HG03558 (cell line): Measurements from ENCODE around the gene TARP.
"Not testable (repeated sequence)": the region's sequence is repeated elsewhere in the genome, so short reads cannot be mapped to it uniquely, and the experiment has no call there.

Experiments used
- ATAC-seq: cut with Tn5 transposase; IDR thresholded peaks from one replicate; pipeline ENCODE4 v1.9.1; 2021; ENCODE audit warnings: moderate number of reproducible peaks; ENCODE audit not compliant: unreplicated experiment; ENCODE audit errors: extremely low read depth

TARP gene

DNA sequence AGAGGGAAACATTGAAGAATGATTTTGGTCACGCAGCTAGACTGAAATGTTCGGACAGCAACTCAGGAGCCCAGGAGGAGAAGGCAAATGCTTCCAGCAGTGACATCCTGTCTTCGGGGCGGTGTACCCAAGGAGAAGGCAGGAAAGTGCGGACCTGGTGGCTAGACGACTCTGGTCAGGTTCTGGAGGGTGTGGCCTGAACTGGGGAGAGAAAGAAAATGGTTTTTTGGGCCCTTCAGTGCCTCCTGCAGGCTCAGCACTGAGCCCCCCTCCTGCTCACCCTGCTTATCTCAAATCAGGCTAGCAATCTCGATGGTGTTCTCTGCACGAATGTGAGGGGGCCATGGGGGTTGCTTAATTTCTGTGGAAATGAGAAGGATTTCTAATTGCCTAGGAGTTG lies 26.7 kb upstream of the TARP start:
- ATAC-seq, result no peak

DNA sequence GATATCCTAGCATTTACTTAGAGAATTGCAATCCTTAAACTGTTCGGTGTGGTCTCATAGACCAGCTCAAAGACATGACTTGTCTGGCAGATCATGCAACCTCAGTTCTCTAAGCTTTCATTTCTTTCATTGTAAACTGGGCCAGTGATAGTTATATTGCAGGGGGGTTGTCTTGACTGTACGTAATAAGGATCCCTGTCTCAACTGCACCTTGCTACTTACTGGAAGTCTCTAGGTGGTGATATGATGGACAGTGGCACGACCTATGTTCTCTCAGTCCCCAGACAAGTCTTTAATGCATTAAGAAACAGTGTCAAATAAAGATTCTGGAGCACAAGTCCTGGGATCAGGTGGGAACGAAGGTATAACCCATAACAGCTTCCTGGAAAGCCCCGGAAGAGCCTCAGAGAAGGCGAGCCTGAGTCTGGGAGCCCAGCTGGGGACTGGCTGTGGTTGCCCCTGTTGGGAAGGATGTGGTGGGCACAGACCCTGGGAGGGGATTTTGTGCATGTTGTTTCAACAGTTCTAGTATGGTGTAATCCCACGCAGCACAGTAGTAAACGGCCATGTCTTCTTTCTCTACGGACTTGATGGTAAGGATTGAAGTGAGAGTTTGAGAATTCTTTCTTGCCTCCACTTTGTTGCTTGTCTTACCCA lies 26.0 kb upstream of the TARP start:
- ATAC-seq, result no peak

DNA sequence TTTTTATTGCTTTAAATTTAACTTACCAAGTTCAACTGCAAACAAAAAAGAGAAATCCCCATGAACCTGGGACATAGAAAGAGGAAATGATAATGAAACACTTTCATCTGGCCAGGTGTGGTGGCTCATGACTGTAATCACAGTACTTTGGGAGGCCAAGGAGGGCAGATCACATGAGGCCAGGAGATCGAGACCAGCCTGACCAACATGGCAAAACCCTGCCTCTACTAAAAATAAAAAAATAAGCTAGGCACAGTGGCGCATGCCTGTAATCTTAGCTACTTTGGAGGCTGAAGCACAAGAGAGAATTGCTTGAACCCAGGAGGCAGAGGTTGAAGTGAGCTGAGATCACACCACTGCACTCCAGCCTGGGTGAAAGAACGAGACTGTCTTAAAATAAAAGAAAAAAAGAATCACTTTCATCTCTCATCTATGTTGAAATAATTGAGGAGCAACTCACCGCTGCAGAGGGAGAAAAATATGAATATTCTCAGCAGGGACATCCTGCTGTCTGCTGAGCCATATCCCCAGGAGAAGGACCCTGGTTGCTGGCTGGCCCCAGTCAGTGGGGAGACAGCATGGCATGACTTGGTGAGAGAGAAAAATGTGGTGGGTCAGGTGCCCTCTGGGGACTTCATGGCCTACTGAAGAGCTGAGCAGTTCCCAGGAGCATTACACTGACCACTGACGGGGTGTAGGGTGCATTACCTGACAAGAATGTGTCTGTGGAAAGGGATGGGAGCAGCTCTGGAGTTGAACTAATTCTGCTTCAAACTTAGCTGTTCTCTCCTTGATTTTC lies 22.8 kb upstream of the TARP start:
- ATAC-seq, result no peak

DNA sequence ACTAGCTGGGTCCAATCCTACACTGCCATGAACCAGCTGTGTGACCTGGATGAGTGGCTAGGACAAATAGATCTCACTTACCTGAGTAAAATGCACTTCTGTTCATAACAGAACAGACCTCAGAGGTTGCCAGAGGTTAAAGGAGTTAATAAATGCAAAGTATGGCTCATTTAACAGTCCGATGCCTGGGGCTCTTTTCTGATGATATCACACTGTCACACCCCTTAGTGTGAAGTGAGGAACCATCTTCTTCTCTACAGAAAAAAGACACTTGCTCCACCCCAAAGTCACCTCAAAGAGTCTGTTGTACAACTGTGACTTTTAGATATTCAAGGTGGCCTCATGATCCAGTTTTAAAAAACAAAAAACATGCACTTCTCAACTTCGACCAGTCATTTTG lies 21.5 kb upstream of the TARP start:
- no peak for ATAC-seq

DNA sequence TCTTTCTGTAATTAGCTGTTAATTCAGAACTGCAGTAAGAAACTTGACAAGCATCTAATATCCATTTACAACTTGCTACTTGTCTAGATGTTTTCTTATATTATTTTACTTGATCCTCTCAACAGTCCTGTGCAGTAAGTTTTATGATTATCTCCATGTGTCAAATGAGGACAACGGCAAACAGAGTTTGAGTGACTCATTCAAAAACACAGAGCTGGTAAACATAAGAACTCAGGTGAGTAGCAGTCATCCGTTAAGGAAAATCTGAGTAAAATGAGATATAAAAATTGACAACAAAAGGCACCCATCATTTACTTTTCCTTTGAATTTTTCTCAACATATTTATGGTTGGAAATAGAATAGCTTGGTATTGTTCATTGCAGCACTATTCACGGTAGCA lies 19.0 kb upstream of the TARP start:
- no peak for ATAC-seq

DNA sequence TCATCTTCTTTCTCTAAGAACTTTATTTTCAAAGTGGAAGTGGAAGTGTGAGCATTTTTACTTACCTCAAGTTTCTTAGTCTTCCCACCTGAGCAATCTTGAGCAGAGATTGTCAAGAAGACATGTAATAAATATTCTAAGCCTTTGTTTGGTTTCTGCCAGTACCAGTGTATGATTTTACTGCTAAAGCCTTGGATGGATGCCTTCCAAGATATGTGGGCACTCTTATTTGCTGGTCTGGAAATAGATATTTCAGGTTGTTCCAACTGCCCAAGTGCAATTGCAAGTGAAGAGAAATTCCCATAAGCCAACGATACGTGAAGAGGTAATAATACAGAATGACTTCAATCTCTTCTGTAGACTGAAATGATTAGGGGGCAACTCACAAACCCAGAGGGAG lies 18.2 kb upstream of the TARP start:
- ATAC-seq, result no peak

DNA sequence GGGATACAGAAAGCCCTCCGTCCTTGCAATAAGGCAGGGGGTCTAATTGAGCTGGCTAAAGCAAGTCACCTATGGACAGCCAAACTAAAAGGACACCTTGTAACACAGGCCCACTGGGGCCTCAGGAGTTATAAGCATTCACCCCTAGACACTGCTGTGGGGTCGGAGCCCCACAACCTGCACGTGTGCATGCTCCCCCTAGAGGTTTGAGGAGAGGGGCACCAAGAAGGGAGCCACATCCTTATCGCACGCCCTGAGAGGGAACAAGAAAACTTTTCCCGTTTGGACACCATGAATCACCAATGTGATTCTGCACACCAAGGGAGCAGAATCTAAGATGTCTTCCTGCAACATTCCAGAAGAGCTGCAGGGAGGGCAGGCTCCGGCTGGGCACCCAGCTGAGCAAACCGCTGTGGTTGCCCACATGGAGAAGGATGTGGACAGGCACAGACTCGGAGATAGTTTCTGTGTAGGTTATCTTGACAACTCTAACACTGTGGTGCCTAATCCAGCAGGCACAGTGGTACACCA lies 17.7 kb upstream of the TARP start:
- no peak for ATAC-seq

DNA sequence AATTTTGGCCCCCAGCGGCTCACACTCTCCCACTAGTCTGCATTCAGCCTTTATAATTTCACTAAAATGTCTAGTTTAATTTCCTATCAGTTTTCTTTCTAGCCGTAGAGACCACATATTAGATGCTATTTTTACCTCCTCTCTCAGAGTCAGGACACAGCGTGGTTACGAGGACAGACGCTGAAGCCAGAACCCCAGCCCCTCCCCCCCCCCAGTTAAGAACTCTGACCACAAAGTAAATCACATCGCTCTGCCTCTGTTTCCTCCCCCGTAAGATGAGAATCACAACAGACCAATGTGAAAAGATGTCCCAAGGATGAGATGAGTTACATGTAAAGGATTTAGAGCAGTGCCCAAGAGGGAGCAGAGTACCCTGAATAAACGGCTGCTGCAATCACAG lies 11.1 kb upstream of the TARP start:
- ATAC-seq, result no peak

DNA sequence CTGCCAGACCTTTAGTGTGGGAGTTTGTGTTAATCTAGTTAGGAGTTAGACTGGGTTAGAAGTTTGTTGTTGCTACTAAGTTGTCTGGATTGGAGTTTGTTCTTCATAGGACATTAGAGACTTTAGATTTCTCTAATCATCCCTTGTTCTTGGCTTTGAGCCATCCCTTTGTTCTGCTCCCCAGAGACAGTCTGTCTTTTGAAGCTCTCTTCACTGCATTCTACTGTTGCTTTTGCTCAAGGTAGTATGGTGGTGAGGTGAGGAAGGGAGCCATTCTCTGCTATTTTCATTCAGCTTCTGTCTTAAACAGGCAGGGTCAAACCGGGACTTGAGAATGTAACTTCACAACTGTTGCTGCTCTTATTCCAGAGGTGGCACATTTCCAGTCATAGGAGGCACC lies 10.4 kb upstream of the TARP start:
- ATAC-seq, result no peak

DNA sequence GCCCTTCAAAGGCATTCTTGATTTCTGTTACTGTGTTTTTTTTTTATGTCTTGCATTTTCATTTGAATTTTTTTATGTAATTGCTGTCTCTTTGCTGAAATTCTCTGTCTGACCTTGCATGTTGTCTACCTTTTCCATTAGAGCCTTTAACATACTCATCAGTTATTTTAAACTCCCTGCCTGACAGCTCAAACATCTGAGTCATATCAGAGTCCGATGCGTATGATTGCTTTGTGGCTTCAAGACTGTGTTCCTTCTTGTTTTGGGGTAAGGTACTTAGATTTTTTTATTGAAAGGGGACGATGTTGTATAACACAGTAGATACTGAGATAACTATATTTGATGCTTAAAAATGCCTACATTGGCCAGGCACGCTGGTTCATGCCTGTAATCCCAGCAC lies 9.7 kb upstream of the TARP start:
- no peak for ATAC-seq

DNA sequence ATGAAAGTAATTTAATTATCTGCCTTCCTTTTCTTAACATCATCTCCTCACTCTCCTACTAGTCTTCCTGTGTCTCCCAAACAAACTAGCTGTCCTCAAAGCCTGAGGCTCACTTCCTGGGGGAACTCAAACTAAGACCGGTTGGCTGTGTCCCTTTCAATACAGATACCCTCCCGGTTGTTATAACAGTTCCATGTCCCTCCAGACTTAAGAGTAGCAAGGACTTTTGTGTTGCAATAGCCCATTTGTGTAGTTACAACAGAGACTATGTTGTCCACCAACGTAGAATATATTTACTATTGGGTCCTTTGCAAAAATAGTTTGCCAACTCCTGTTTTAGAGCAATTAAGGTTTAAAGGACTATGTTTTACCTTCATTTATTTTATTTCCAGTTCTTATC lies 8.6 kb upstream of the TARP start:
- ATAC-seq, result no peak

DNA sequence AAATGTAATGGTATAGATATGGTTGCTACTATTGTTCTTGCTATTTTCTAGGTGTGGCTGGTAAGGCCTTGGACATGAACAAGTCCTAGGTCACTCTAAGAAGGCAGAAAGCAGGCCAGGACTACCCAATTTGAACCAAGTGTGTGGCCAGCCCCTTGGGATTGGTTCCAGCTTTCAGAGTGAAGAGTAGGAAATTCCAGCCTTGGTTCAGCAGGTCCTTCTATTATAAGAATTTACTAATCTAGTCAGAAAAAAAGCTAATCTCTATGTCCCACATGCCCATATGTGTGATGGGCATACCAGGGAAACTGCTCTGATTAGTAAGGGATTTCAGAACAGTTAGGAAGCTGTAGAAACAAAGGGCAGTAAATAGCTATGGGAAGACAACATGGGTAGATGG lies 7.8 kb upstream of the TARP start:
- no peak for ATAC-seq

DNA sequence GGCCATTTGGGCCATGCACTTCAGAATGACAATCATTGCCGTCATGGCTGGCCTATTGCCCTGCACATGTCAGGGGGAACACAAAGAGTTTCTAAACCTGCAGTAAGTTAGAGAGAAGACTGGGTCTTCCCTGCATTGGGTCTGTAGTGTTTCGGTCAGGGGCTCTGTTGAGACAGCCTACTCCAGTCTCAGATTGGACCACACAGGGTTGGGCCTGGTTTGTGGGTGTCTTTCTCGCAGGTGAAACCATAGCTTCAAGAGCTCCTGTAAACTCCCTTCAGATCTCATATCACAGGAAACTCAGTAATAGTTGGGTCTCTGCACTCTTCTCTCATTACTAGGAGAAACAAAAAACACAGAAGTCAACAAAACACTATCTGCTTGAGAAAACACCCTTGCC lies 7.3 kb upstream of the TARP start:
- no peak for ATAC-seq

DNA sequence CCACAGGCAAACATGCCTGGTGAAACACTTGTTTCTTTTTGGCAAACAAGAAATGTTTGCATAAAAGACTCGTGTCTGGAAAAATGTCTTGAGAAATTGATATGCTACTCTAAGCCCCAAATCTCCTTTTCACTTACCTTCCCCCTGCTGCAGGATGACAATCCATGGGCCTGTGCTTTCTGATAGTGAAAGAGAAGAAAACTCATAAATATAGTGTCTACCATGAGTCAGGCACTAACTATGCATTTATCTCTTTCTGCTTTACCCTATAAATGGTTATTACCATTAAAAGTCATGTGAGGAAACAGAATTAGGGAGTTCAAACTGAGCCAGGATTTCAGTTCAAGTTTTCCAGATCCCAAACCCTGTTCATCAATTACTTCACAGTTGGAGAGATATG lies 6.6 kb upstream of the TARP start:
- no peak for ATAC-seq

DNA sequence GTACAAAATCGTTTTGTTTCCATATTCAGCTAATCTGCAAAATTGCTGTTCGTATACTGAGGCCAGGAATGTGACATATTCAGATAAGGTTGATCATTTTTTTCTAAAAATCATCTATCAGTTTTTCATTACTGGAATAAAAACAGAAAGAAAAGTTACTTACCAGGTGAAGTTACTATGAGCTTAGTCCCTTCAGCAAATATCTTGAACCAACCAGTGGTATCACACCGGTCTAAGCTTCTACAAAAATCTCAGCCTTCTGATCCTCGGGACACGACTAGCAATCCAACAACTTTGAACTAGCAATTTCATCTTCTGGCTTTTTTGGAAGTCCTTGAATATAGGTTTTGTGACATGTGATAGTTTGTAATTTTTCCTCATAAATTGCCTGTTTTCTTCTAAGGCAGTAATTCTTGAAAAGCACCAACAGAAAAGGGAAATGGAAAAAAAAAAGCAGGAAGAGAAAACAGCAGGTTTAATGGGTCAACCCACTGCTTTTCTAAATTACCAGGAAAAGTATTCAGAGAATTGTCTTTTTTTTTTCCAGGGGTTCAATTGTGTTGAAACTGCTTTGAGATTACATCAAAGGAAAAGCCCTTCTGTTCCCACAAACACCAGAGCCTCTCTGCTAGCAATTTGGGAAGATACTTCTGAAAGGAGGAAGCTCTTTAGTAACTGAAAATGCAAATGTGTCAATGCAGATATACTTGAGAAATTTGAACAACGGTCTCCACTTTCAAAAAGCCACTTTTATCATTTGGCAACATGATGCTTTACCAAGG lies 2.9 kb upstream of the TARP start:
- ATAC-seq, result no peak

DNA sequence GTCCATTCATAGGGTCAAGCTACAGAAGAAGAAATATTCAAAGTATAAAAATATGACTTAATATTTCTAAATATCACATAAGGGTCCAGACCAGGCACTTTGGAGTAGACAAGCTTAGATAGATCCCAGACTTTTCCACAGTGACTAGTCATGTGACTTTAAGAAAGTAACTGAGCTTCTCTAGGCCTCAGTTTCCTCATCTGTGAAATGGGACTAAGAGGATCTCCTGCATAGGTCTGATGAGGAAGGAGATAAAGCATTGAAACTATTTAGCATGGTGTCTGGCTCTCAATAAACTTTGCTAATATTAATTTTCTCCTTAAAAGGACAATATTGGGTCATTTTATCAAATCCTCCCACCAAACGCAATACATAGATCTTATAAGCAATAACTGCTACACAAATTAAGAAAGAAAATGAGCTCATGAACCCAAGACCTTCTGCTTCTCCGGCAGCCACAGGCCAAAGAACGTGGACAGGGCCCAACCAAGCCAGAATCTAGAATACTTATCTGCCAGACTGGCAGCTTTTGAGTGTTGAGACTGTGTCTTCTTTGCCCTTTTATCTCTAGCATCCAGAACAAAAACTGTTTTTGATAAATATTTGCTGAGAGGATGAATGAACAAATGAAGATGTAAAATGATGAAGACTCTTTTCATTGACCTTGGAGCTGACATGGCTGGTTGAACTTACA lies 1.6 kb upstream of the TARP start:
- ATAC-seq, result no peak

DNA sequence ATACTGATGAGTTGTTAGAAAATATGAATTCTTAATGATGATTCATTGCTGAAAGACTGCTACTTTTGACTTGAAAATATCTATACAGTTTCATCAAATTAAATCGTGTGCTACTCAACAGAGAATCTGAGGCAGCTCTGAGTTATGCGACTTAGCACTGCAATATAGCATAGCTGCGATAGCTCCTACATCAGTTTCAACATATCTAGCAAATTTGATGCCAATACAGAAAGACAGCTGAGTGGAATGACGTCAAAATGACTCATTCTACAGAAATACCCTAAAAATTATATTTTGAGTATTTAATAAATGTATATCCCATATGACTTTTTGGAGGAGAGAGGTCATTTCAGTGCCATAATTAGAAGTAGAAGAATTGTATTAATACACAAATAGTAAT lies 1.1 kb upstream of the TARP start:
- ATAC-seq, result no peak

DNA sequence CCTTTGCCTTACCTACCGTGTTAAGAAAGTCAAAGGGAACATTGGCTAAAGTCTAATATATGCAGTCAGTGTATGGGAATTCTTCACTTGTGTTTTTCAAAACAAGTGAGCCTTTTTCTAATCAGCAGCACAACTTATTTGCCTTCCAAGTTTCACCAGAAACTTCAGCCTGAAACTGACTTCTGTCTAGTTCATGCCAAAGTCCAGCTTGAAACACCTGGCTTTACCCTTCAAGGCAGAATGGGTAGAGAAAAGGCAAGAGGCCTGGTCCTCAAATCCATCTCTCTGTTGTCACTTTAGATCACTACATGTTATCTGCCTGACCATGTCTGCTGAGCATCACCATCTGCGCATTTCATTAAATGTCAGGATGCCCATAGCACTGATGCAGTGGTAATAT lies 3.0 kb downstream of the TARP start:
- ATAC-seq, result not testable (repeated sequence)

DNA sequence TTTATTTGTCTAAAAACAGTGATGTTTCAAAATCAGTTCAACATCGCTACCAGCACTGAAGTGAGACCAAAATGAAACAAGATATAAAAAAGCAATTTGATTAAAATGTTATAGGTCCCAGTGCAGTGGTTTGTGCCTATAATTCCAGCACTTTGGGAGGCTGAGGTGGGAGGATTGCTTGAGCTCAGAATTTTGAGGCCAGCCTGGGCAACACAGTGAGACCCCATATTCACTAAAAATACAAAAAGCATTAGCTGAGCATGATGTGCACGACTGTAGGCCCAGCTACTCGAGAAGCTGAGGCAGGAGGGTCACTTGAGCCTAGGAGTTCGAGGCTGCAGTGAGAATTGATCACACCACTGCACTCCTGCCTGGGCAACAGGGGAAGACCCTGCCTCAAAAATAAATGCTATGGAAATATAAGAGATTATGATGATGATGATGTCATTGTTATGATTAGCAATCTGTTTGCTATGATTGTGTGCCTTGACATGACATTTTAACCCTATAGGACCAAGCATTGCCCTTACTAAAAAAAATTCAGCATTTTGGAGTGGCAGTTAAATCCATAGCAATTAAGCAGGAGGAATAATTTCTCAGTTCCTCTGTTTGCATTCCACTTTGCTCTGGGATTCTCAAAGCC lies 3.6 kb downstream of the TARP start:
- not testable (repeated sequence) for ATAC-seq

DNA sequence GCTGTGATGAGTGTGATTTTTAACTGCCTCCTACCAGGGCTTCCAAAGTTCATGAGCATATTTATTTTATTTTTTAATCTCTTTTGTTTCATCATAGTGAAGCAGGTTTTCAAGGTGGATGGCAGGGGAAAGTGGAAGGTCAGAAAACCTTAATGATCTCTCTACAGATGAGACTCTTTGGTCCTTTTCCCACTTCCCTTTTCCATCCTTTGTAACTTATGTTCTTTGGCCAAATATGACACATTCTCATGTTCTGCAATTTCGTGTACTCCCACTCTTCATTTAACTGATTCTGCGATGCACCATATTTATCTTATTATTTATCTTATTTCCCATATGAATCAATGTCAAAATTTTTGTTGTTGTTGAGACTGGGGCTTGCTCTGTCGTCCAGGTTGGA lies 7.5 kb downstream of the TARP start:
- ATAC-seq, result not testable (repeated sequence)
